ENCODE results near the gene FMN2.
"Not testable (repeated sequence)": the region's sequence is repeated elsewhere in the genome, so short reads cannot be mapped to it uniquely, and the experiment has no call there.

FMN2 gene

DNA sequence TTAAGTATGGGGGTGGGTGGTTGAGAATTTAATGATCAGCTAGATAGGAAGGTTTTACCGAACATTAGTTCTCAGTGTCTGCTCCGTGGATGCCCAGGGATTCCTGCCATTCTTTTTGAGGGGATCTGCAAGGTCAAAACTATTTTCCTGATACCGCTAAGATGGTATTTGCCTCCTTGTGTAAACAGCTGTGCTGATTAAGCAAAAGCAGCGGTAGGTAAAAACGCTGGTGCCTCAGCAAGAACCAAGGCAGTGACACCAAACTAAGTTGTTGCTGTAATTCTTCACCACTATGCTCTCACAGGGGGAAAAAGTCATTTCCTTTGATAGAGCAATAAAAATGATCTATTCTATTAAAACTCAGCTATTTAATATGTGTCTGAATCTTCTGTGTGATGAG lies 229.0 kb downstream of the FMN2 start:
- no peak for DNase-seq

- no peak for DNase-seq
Measured at GRCh38 chr1:240322943-240323342, 231.3 kb downstream of the FMN2 start.

GRCh38 chr1:240328382-240328781 lies 236.7 kb downstream of the FMN2 start:
- not testable (repeated sequence) for DNase-seq

DNA sequence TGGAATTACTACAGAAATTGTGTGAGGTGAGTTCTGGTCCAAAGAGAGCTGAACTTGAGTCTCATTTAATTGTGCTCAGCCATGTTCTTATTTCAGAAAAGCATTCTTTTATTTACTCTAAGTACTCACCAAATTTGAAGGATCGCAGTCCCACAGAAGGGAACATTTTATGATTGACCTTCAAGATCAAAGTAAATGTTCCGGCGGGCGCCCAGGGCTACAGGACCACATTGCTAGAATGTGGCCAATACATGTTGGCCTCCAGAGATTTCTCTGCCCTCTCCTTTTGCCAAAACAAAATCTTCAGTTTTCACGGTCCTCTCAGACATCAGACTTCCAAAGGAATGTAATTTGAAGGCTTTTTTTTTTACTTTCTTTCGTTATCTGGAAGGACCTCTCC lies 237.8 kb downstream of the FMN2 start:
- no peak for DNase-seq

DNA sequence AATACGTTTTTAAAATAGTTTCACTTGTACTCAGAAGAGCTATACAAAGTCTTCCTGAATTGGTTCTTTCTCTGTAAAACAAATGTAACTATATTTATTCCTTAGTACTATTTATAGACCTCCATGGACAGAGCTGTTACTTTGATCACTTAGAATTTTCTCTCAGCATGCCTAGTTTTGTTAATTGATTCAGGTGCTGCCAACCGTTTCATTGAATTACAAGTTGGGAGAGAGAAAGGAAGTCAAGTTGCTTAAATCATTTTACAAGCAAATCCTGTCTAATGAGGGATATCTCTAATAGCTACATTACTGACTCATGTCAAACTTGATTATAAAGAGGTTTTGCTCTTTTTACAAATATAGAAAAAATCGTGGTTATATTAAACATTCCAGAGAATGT lies 241.0 kb downstream of the FMN2 start:
- no peak for DNase-seq

DNA sequence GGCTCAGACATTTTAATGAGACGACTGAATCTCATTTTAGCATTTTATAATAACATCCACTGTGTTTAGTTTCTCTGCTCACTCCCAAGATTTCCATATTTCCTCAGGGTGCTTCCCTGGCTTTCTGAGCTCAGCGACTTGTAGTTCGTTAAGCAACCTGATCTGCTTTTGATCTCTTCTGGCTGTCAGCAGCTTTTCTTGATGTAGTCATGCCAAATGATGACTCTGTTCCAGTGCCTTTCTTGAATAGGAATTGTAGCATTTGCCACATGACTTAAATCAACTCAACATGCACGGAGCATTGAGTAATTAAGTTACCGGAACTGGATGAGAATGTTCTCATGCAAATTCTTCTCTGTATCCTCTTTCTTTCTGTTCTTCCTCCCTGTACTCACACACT lies 246.1 kb downstream of the FMN2 start:
- no peak for DNase-seq

DNA sequence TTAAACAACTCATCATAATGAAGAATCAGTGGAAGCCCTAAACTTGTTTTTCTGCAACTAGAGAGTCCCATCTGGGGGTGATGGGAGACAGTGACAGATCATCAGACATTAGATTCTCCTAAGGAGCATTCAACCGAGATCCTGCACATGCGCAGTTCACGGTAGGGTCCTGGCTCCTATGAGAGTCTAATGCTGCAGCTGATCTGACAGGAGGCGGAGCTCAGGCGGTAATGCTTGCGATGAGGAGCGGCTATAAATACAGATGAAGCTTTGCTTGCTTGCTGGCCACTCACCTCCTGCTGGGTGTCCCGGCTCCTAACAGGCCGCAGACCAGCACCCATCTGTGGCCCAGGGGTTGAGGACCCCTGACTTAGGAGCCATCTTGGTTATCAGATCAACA lies 247.2 kb downstream of the FMN2 start:
- DNase-seq, result no peak

DNA sequence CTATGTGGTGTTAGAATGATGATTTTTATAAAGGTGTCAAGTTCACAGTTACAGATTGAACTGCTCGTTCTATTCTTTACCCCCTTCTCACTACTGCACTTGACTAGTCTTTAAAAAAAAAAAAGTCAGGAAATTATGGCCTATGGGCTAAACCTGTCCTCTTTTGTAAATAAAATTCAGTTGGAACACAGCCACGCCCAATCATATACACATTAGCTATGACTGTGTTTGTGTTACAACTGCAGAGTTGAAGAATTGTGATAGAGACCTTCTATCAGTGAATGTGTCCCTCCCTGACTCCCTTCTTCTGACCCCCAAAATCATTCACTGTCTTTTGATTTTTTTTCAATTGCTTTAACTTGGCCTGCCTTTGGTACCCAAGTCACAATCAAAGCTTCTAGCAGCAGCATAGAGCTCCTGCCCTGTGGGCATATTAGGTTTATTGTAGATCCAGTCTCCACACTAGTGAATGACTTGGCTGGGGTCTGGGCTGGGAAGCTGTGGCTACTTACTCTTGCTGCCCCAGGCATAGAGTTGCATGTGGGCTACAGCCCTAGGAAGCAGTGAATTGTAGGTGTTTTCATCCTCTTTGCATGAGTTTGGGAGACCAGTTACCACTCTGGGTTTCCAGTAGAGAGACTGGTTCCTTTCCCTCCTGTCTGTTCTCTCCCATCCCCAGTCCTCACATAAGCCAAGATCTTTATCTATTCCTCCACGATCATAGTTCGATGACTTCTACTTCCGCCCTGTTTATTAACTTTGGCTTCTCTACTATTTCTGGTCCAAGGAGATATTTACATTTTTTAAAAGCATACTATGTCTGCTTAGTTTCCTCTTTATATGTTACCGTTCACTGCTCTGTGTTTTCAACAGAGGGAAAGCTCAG lies 249.9 kb downstream of the FMN2 start:
- no peak for DNase-seq

- no peak for DNase-seq
Measured at GRCh38 chr1:240342251-240342625, 250.6 kb downstream of the FMN2 start.

DNA sequence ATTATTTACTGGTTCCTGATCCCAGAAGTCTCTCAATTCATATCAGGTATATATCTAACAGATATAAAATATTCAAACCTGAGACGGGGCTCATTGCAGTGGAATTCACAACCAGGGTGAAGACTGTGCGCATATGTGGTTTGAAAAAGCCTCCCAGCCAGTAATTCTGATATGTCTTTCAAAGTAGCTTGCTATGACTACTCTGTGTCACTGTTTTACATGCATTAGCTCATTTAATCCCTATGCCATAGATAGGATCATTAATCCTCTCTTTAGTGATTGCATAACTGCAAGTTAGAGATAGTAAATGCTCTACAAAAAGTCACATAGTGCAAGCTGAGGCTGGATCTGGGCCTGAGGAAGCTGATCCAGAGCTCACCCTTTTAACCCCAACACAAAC lies 251.4 kb downstream of the FMN2 start:
- DNase-seq, result no peak

GRCh38 chr1:240343966-240344365 lies 252.3 kb downstream of the FMN2 start:
- no peak for DNase-seq

GRCh38 chr1:240344918-240345317 lies 253.2 kb downstream of the FMN2 start:
- DNase-seq, result no peak

GRCh38 chr1:240349695-240350094 lies 258.0 kb downstream of the FMN2 start:
- no peak for DNase-seq

DNA sequence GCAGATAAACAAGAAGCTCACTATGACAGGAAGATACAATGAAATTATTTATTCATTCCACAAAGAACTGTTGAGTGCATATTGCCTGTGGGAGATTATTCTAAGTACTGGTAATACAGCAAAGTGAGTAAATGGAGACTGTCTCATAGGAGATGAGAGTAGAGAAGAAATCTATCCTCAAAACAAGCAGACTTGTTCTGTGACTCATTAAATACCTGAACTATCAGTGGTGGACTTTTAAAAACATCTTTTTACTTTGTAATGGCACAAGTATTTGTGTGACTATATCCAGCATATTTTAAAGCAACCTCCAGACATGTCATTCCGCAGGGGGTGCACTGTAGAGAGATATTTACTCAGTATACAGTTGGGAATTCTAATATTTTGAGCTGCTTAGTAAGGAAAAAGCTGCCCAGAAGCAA lies 259.2 kb downstream of the FMN2 start:
- no peak for DNase-seq

GRCh38 chr1:240351690-240352089 lies 260.0 kb downstream of the FMN2 start:
- no peak for DNase-seq

GRCh38 chr1:240352769-240353168 lies 261.1 kb downstream of the FMN2 start:
- no peak for DNase-seq

- DNase-seq, result no peak
Measured at GRCh38 chr1:240356568-240356967, 264.9 kb downstream of the FMN2 start.

GRCh38 chr1:240362046-240362445 lies 270.4 kb downstream of the FMN2 start:
- no peak for DNase-seq

- no peak for DNase-seq
Measured at GRCh38 chr1:240362826-240363225, 271.1 kb downstream of the FMN2 start.

DNA sequence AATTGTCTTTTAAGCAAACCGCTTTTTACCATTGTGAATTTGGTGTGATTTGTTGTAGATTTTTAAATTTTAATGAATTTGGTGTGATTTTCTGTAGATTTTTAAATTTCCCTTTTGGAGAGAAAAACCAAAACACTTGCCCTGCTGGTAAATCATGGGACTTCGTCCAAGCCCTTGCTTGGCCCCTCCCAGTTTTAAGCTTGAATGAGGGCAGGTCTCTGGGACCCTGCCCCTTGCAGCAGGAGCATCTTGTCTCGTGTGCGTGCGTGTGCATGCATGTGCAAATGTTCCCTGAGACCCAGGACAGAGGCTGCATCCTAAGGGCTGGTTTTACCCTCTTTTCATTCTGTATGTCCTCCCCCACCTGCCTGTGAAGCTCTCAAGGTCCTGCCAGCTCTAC lies 271.6 kb downstream of the FMN2 start:
- no peak for DNase-seq

DNA sequence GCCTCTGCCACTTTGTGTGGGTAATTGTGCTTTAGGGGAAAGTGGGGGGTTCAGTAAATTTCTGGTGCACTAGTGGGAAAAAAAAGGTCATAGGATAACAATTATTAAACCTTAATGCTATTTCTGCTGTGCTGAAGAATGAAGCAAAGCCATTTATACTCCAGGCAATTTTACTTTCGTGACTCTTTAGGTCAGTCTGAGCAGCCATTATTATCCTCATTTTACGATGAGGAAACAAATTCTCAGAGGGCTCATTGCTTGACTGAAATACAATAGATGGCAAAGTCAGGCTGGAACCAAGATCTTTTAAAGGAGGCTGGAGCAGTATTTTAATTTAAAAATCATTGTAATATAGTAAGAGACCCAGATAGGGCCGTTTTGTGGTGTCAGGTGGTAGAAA lies 272.2 kb downstream of the FMN2 start:
- DNase-seq, result no peak

DNA sequence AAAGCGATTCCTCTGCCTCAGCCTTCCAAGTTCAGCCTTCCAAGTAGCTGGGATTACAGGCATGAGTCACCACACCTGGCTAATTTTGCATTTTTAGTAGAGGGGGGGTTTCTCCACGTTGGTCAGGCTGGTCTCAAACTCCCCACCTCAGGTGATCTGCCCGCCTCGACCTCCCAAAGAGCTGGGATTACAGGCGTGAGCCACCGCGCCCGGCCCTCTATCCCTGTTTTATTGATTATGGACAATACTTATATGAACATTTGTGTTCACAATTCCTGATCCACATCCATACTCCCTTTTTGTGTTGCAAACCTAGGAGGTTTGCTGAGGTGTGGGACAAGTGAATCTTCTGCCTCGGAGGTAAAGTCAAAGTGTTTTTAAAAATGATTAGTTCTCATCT lies 275.0 kb downstream of the FMN2 start:
- DNase-seq, result no peak

DNA sequence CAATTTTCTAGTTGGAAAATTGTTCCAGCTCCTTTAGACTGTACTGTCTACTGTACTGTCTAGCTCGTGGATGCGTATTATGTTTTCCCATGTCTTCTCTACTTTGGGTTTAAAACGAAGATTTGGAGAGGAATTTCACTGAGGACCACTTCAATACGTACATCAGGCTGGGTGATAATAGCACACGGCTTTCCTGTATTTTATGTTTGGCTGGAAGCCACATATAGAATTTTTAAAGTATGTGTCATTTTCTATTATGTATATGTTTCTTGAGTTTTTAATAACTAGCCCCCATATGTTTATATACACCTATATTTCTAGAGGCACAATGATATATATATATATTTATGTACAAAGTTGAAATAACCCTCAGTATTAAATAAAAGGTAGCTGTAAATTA lies 293.9 kb downstream of the FMN2 start:
- no peak for DNase-seq

- no peak for DNase-seq
Measured at GRCh38 chr1:240385985-240386978, 294.6 kb downstream of the FMN2 start.

All from activated CD4-positive, alpha-beta T cell treated with anti-CD3 and anti-CD28 coated beads, Interleukin-2, amount 50 U/mL, for 16 hours (primary cell).